ENCODE results near the gene DAP3.
"Not testable (repeated sequence)": the region's sequence is repeated elsewhere in the genome, so short reads cannot be mapped to it uniquely, and the experiment has no call there.

Gene DAP3

DNA sequence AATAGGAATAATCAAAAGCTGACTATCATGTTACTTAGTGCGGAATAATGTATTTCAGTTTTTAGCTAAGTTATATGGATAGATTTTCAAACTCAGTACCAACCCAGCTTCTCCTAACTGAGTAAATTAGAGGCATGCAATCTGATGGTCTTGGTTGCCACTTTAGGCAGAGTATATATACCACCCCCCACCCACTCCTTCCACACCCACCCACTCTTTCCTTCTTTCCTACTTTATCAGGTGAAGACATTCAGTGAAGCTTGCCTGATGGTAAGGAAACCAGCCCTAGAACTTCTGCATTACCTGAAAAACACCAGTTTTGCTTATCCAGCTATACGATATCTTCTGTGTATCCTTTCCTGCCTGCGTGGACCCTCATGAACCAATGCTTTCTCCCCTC, 36.3 kb downstream of the DAP3 start:
- DNase-seq = no peak

DNA sequence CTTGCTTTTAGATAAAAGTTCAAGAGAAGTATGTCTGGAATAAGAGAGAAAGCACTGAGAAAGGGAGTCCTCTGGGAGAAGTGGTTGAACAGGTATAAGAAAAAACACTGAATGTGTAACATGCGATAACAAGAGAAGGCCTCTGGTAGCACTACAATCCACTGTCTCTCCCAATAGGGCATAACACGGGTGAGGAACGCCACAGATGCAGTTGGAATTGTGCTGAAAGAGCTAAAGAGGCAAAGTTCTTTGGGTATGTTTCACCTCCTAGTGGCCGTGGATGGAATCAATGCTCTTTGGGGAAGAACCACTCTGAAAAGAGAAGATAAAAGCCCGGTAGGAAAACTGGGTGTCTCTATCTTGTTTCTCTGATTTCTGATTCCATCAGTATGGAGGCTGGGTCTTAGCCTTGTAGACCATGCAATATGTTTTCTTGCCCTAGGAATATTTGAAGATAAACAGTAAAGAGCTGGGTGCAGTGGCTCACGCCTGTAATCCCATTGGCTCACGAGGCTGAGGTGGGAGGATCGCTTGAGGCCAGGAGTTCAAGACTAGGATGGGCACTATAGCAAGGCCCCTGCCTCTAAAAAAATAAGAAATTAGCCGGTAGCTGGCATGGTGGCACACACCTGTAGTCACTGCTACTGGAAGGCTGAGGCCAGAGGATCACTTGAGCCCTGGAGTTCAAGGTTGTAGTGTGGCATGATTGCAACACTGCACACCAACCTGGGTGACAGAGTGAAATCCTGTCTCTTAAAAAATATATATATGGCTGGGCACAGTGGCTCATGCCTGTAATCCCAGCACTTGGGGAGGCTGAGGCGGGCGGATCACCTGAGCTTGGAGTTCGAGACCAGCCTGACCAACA, 40.4 kb downstream of the DAP3 start:
- DNase-seq = no peak

DNA sequence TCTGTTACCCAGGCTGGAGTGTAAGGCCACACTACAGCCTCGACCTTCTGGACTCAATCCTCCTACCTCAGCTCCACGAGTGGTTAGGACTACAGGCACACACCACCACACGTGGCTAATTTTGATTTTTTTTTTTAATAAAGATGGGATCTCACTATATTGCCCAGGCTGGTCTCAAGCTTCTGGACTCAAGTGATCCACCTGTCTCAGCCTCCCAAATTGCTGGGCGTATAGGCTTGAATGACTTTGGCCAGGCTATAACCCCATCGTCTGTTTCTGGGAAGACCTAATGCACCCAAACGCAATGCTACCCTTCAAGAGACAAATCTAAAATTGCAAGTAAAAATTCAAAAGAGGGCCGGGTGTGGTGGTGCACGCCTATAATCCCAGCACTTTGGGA, 52.1 kb downstream of the DAP3 start:
- DNase-seq = no peak

DNA sequence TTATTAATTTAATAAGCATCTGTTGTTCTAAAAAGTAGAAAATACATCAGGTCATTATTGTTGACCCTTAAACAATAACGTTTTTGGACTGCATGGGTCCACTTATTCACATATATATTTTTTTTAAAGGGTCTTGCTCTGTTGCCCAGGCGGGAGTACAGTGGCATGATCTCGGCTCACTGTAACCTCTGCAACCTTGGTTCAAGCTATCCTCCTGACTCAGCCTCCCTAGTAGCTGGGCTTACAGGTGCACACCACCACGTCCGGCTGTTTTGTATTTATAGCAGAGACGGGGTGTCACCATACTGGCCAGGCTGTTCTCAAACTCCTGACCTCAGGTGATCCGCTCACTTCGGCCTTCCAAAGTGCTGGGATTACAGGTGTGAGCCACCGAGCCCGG, 53.0 kb downstream of the DAP3 start:
- DNase-seq = no peak

DNA sequence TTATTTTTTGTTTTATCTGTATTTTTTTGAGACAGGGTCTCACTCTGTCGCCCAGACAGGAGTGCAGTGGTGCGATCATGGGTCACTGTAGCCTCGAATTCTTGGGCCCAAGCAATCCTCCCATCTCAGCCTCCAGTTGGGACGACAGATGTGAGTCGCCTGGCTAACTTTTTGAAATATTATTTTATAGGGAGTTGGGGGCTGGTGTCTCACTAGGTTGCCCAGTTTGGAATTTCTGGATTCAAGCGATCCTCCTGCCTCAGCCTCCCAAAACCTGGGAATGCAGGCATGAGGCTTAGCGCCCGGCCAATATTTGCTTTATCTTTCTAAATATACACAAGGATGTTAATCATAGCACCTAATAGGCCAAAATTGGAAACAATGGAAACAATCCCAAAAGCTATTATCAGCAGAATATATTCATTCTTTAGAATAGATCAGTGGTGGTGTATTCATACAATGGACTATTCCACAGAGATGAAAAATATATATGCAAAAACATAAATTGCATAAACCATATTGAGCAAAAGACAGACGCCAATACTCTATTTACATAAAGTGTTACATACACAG, 55.9 kb downstream of the DAP3 start:
- DNase-seq = no peak

DNA sequence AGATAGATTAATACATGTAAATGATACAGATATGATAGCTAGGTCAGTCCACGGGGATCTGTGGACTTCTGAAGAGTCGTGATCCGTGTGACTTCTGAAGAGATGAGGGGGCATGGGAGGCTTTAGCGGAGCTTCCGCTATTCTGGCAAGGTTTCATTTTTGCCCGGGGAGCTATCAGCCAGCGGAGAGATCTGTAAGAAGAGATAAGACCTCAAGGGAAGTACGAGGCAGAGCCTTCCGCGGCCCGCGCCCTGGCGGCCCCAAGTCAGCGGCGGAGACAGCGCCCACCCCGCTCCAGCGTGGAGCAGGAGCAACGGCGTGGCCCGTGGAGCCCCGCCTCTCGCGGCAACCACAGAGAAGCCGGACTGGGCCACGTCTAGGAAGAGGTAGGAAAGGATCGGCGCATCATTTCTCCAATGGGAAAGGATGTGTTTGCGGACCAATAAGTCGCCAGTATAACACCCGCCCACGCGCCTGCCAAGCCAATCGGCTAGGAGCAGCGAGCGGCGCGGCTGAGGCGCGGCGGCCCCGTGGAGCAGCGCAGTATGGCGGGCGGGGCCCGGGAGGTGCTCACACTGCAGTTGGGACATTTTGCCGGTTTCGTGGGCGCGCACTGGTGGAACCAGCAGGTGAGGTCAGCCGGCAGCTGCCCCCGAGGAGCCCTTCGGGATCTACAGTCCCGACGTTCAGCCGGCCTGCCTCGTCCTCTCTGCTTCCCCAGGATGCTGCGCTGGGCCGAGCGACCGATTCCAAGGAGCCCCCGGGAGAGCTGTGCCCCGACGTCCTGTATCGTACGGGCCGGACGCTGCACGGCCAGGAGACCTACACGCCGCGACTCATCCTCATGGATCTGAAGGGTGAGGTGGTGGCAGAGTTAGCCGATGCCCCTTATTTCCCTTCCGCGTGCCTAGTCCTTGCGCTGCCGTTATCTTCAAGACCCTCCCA, 56.7 kb downstream of the DAP3 start:
- peak; percentile 87 for DNase-seq

DNA sequence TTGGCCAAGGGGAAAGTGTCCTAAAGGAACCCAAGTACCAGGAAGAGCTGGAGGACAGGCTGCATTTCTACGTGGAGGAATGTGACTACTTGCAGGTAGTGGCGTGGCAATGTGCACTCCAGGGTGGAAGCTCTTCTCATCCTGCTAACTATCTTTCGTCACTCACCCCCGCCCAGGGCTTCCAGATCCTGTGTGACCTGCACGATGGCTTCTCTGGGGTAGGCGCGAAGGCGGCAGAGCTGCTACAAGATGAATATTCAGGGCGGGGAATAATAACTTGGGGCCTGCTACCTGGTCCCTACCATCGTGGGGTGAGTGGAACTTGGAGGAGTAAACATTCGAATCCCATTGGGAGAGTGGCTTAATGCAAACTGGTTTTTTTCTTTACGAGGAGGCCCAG, 58.7 kb downstream of the DAP3 start:
- DNase-seq = not testable (repeated sequence)

DNA sequence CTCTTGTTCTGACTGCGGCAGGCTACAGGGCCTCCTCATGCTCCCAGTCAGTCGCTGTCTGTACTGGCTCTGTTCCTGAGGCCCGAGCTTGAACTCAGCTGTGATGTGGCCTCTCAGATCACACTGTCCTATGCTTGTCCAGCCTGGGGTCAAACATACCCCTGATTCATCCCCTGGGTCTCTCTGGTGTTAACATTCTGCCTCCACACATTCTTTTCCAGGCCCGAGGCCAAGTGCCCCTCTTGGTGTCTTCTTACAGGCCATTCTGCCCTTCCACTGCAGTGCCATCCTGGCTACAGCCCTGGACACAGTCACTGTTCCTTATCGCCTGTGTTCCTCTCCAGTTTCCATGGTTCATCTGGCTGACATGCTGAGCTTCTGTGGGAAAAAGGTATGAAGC, 59.2 kb downstream of the DAP3 start:
- not testable (repeated sequence) for DNase-seq

DNA sequence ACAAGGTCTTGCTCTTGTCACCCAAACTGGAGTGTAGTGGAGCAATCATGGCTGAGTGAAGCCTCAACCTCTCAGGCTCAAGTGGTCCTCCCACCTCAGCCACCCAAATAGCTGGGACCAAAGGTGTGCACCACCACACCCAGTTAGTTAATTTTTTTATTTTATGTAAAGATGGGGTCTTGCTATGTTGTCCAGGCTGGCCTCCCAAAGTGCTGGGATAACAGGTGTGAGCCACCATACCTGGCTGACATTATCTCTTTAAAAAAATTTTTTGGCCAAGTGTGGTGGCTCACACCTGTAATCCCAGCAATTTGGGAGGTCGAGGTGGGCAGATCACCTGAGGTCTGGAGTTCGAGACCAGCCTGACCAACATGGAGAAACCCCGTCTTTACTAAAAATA, 70.1 kb downstream of the DAP3 start:
- not testable (repeated sequence) for DNase-seq

DNA sequence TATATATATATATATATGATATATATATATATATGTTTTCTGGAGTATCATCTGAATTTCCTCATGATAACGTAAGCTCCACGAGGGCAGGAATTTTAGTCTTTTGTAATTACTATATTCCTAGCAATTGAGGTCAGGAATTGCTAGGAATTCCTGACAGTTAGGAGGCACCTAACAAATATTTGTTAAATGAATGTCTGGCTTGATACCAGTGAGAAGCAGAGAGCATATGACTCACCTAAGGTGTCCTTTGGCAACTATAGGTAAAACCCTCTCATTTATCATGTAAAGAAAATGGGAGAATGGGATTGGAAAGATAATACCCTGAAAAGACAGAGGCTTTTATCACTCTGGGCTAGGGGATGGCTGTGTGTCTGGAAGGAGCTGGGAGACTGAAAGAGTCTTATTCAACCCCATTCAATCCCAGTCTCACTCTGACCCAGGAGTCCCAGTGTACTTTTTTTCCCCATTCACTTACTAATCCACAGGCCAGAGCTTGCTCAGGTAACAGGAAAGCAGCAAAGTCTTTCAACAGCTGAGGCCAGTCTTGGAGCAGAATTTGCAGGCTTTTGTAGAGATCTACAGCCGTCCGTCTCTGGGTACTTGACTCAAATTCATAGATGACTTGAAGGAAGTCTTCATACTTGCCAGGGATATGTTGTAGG, 71.2 kb downstream of the DAP3 start:
- no peak for DNase-seq

DNA sequence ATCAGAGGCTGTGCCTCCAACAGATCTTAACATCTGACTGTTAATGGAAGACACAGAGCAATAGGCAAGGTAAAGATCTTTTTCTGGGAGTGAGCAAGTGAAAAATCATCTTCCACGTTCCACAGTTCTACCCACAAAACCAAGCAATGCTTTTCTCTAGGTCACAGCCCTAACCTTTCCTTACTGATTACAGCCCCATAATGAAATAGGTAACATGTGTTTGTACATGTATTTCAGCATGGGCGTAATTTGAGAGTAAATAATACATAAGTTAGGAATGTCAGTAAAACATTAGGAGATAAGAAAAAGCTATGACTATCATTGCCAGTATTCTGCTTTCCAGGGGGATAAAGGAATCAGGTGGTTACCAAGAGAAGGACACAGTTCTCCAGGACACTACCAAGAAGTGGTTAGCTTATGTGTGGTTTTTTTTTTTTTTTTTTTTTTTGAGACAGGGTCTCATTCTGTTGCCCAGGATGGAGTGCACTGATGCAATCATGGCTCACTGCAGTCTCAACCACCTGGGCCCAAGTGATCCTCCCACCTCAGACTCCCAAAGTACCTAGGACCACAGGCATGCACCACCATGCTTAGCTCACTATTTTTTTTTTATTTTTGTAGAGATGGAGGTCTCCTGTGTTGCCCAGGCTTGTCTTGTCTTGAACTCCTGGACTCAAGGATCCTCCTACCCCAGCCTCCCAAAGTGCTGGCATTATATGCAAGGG, 72.0 kb downstream of the DAP3 start:
- DNase-seq = no peak

DNA sequence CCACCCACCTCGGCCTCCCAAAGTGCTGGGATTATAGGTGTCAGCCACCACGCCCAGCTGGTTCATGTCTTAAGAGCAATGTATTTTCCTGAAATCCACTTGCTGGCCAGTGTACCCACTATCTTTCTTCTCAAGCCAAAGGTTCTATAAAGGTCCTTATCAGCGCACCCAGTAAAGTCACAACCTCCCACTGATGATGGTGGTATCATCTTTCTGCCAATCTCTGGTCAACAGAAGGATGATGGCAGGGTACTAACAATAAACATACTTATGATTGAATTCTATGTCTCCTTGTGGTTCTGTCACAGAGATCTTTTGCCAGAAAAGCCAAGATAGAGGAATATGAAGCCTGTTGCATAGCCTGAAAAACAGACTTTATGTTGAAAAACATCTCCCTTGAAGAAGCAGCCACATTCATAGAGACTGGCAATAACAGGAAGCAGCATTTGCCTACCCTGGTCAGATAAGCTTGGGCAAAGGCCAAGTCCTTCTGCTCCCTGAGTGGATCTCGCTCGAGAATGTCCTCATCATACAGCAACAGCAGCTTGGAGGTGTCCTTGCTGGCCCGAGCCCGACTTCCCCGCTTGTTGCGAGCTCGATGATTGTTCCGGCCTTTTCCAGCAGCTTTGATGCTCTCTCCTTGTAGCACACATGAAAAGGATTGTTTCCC, 73.0 kb downstream of the DAP3 start:
- DNase-seq = no peak

DNA sequence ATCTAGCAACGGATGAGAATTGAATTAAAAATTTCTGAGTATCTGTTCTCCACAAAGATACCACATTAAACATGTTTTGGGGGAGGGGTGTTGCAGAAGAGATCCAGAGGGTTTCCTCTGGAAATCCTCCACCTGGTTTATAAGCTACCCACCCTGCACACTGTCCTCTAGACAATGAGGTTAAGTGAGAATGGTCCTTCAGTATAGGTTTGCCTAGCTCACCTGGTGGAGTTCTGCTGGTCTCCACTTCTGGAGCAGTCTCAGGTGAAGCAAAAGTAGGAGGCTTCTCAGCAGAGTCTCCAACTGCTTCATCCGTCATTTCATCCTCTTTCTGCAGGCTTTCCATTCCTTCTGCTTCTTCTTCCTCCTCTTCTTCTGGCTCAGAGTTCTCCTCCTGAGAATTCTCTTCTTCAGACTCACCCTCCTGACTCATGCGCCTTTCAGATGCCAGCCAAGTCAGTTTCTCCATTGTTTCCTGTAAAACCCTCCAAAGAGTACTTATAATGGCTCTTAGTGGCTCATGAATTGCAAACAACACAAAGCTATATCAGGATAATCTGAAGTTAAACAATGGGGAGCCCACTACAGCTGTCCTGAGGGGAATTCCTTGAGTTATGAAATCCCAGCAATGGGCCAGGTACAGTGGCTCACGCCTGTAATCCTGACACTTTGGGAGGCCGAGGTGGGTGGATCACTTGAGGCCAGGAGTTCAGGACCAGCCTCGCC, 74.4 kb downstream of the DAP3 start:
- DNase-seq = not testable (repeated sequence)

DNA sequence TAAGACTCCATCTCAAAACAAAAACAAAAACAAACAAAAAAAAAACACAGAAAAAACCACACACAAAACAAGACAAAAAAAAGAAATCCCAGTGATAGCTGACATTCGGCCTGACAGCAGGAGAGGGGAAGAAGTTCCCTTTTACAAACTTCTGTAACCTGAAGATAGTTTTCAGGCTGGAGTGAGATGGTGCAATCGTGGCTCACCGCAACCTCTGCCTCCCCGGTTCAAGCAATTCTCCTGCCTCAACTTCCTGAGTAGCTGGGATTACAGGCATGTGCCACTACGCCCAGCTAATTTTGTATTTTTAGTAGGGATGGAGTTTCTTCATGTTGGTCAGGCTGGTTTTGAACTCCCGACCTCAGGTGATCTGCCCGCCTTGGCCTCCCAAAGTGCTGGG, 75.1 kb downstream of the DAP3 start:
- DNase-seq = not testable (repeated sequence)

DNA sequence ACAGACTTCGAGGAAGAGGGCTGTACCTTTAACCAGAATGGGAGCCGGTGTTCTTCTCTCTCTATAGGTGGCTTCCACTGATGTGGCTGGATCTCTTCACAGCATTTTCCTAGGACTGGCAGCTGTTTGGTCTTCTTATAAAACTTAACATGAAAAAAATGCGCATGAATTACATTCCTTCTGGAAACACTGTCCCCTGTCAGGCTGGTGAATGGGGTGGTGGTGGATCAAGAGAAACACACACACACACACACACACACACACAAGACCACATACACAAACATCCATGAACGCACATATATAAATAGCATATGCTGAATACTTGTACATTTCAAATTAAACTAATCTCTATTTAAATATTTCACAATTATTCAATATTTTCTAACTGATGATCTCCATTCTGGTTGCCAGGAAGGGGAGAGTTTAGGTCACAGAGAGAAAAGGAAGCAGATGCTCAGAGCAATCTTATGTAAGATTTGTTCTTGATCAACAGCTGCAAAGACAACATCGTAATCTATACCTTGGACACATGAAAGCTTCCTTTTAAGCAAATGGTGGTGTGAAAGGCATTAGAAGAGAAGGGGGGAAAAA, 78.6 kb downstream of the DAP3 start:
- DNase-seq = not testable (repeated sequence)

DNA sequence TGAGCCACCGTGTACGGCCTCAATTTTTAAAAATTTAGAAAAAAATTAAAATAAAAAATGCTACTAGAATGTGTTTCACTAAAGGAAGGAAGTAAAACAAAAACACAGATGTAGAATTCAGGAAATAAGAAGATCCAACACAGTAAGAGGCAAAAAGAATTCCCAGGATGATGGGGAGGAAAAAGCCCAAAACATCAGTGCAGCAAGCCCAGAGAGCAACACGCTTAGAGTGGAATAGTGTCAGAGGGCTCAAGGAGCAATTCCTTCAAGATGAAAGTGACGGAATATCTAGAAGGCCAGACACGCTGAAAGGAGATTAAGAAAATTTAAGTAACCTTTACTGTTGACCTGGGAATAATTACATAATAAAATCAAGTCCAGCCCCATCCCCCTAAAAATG, 80.4 kb downstream of the DAP3 start:
- no peak for DNase-seq

DNA sequence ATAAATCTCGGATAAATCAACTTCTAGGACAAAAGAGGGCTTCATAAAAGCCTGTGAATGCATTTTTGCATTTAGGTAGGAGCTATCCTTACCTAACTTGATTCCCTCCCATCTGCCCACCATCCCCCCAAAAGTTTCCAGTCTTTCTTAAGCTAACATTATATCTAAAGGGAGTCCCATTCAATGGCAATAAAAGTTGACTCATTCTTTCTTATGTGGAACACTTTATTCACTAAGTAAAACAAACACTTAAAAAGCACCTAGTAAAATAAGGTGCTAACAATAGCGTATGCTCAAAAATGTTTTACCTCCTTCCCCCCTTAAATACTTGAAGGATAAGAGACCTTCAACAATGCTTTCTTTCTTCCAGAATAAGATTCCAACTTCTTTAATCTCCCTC, 84.3 kb downstream of the DAP3 start:
- no peak for DNase-seq

DNA sequence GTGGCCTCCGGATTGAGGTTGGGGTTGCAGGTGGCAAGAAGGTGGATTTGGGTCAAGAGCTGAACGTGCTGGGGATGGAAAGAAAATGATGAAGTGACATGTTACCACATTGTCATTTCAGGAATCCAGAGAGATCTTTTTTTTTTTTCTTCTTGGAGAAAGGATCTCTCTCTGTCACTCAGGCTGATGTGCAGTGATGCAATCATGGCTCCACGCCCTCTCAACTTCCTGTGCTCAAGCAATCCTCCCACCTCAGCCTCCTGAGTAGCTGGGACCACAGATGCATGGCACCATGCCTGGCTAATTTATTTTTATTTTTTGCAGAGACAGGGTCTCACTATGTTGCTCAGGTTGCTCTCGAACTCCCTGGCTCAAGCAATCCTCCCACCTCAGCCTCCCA, 87.5 kb downstream of the DAP3 start:
- DNase-seq = no peak

DNA sequence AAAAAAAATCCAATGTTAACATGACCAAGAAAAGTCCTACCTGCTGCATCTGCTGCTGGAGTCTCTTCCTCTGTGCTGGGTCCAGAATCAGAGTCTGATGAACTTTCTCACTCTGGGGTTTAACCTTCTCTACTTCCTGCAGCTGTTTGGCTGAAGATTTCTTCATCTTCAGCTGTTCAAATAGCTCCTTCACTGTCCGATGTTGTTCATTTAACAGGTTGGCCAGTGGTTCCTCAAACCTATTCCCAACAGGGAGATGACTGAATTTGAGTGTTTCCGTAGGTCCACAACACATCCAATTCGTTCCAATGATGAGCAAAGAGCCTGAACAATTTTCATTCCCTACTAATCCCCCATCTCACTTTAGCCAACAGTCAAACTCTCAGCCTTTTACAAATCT, 88.7 kb downstream of the DAP3 start:
- no peak for DNase-seq
